H1 (cell line): Measurements from ENCODE around the gene SPECC1.
"Not testable (repeated sequence)": the region's sequence is repeated elsewhere in the genome, so short reads cannot be mapped to it uniquely, and the experiment has no call there.

Source experiments
- ATF3 ChIP-seq: IDR thresholded peaks from 2 replicates; pipeline ENCODE4 v1.6.1; 2011; ENCODE audit warnings: low read depth, mild to moderate bottlenecking, low read length; ENCODE audit not compliant: insufficient read depth
- CEBPB ChIP-seq: IDR thresholded peaks from 2 replicates; pipeline ENCODE4 v1.6.1; 2012; ENCODE audit warnings: low read depth, low read length
- CHD2 ChIP-seq: IDR thresholded peaks from 2 replicates; pipeline ENCODE4 v1.6.1; 2012; ENCODE audit warnings: low read length, improper control_type of control experiment
- CREB1 ChIP-seq: IDR thresholded peaks from 2 replicates; pipeline ENCODE4 v1.6.1; 2012; ENCODE audit warnings: inconsistent platforms
- EGR1 ChIP-seq: IDR thresholded peaks from 2 replicates; pipeline ENCODE4 v1.6.1; 2011; ENCODE audit warnings: low read depth, low read length, borderline replicate concordance
- FOSL1 ChIP-seq: IDR thresholded peaks from 2 replicates; pipeline ENCODE4 v1.6.1; 2011; ENCODE audit warnings: mild to moderate bottlenecking, low read depth, low read length, moderate library complexity; ENCODE audit not compliant: insufficient read depth
- MAX ChIP-seq: IDR thresholded peaks from 2 replicates; pipeline ENCODE4 v1.6.1; 2012; ENCODE audit warnings: inconsistent platforms
- POLR2A ChIP-seq, 2 experiments: IDR thresholded peaks; 1 replicate in 1 of 2; 2 replicates in 1 of 2; pipeline ENCODE4 v1.6.1; 2011; ENCODE audit warnings: low read depth in 2 of 2, low read length in 2 of 2, mild to moderate bottlenecking in 2 of 2; ENCODE audit errors: control extremely low read depth in 1 of 2
- POLR2AphosphoS5 ChIP-seq: IDR thresholded peaks from 2 replicates; pipeline ENCODE4 v1.6.1; 2011; ENCODE audit warnings: low read depth, low read length
- RAD21 ChIP-seq, 2 experiments: IDR thresholded peaks in 1 of 2; conservative IDR thresholded peaks in 1 of 2; 2 replicates each; pipeline ENCODE4 v1.6.1; 2011; ENCODE audit warnings: low read depth in 2 of 2, low read length in 2 of 2, improper control_type of control experiment in 1 of 2, inconsistent platforms in 1 of 2, mild to moderate bottlenecking in 1 of 2, moderate library complexity in 1 of 2
- TAF1 ChIP-seq: IDR thresholded peaks from 2 replicates; pipeline ENCODE4 v1.6.1; 2011; ENCODE audit warnings: mild to moderate bottlenecking, low read depth, low read length
- YY1 ChIP-seq: IDR thresholded peaks from 2 replicates; pipeline ENCODE4 v1.6.1; 2011; ENCODE audit warnings: low read depth, mild to moderate bottlenecking, low read length
- TF ChIP-seq, protein P1 (sequence below), 3 experiments: IDR thresholded peaks; 1 replicate in 2 of 3; 2 replicates in 1 of 3; pipeline versions ENCODE4 v1.5.1 to v1.6.1; 2011; ENCODE audit warnings: low read length in 3 of 3, mild to moderate bottlenecking in 3 of 3, inconsistent platforms in 2 of 3, low read depth in 1 of 3, moderate library complexity in 1 of 3; ENCODE audit not compliant: insufficient read depth in 1 of 3; ENCODE audit errors: control extremely low read depth in 1 of 3

DNA sequence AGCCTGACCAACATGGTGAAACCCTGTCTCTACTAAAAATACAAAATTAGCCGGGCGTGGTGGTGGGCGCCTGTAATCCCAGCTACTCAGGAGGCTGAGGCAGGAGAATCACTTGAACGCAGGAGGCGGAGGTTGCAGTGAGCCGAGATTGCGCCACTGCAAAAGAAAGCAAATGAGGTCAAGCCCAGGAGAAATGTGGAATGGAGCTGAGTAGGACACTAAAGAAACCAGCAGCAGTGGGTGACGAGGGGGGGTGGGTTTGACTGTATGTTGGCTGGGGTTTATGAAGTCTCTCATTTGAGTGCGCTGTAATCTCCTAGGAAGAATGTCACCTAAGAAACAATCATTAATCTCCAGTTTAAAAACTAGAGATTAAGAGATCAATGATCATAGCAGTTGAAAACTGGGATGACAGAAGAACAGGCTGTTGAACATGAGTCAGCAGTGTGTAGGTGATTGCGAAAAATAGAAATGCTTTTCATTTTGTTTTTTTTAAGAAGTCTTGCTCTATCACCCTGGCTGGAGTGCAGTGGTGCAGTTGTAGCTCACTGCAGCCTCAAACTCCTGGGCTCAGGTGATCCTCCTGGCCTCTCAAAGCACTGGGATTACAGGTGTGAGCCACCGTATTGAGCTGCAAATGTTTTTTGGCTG is 218.7 kb downstream of the SPECC1 start:
- not testable (repeated sequence) for TF ChIP-seq EGR1; POLR2AphosphoS5; YY1; CEBPB; TAF1; CHD2; CREB1; POLR2A (IDR thresholded peaks at IDR 0.05; ENCODE audit: control extremely low read depth in 1 of 2, low read depth in 2 of 2, low read length in 2 of 2); MAX; RAD21 (IDR thresholded peaks at IDR 0.05 in 1 of 2, conservative IDR thresholded peaks at IDR 0.05 in 1 of 2; ENCODE audit: low read depth in 2 of 2, low read length in 2 of 2); FOSL1; ATF3
- TF ChIP-seq, protein P1, sequence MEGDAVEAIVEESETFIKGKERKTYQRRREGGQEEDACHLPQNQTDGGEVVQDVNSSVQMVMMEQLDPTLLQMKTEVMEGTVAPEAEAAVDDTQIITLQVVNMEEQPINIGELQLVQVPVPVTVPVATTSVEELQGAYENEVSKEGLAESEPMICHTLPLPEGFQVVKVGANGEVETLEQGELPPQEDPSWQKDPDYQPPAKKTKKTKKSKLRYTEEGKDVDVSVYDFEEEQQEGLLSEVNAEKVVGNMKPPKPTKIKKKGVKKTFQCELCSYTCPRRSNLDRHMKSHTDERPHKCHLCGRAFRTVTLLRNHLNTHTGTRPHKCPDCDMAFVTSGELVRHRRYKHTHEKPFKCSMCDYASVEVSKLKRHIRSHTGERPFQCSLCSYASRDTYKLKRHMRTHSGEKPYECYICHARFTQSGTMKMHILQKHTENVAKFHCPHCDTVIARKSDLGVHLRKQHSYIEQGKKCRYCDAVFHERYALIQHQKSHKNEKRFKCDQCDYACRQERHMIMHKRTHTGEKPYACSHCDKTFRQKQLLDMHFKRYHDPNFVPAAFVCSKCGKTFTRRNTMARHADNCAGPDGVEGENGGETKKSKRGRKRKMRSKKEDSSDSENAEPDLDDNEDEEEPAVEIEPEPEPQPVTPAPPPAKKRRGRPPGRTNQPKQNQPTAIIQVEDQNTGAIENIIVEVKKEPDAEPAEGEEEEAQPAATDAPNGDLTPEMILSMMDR (IDR thresholded peaks at IDR 0.05; ENCODE audit: control extremely low read depth in 1 of 3, insufficient read depth in 1 of 3, low read depth in 1 of 3, low read length in 3 of 3): not testable (repeated sequence)
